Fibroblast of villous mesenchyme (primary cell): ENCODE measurements around the gene RBM19. TPM values are rescaled to one million over a fixed set of nuclear protein-coding genes. Genes with fewer than 3 reads are reported as not detected.
A peak's percentile ranks its signal among the peaks of the same experiment; 100 is the strongest.

Source experiments
- DNase-seq: peaks from one replicate; pipeline ENCODE4 v3.0.0-alpha.2; 2010; ENCODE audit warnings: low read depth
- H3K4me3 ChIP-seq: 2 replicates; pipeline ENCODE4 v1.5.1; 2011; ENCODE audit warnings: low read depth, mild to moderate bottlenecking, low read length
- CTCF ChIP-seq: IDR thresholded peaks from 2 replicates; pipeline ENCODE4 v1.5.1; 2012; ENCODE audit warnings: low read depth, mild to moderate bottlenecking, low read length; ENCODE audit not compliant: insufficient read depth
- small RNA-seq: library from RNA; depleted of rRNA; stranded (forward); fragments of <200 nt; gene quantifications from one replicate; pipeline ENCODE3, GENCODE V24; 2012
- total RNA-seq: library from RNA; depleted of rRNA; stranded (reverse); fragments of >200 nt; gene quantifications from 2 replicates; pipeline ENCODE4 v1.2.3, GENCODE V29; 2012

RBM19 gene
- total RNA-seq, 1 donor = 26.8 TPM

DNA sequence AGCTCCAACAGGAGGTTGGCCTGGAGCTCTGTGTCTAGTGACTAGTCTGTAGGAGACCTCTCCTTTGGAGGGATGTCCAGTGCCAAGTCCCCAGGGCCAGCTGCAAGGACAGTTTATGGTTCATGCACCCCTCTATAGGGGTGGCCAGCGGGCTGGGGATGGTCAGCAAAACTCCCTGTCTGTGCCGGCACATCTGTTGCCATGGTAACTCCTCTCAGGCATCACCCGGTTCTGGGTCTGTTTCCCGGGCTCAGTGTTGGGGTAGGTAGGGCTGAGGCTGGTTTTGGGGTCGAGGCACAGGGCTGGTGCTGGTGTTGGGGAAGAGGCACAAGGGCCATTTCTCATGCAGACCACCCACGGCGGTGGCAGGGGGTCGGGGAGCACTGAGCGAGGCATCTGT lies 196.8 kb downstream of the RBM19 start:
- TF ChIP-seq CTCF = no peak
- no peak overlapping the region for H3K4me3 ChIP-seq

DNA sequence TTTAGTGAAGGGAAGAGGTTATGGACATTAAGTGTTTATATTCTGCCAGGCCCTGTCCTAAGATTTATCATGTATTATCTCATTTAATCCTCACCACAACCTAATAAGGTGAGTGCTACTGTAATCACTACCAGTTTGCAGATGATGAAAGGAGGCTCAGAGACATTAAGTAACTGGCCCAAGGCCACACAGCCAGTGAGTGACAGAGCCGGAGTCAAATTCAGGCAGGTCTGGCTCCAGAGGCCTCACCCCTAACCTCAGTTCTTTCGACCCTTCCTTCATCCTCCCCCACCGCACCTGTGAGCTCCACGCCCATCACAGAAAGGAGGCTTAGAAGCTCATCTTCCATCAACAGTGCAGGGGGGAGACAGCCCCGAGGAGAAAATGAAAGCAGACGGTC lies 197.3 kb downstream of the RBM19 start:
- DNase-seq = no peak
- TF ChIP-seq CTCF = no peak
- no peak overlapping the region for H3K4me3 ChIP-seq

More for the DNA sequence above, 196.8 kb downstream of the RBM19 start:
- DNase-seq = no peak

DNA sequence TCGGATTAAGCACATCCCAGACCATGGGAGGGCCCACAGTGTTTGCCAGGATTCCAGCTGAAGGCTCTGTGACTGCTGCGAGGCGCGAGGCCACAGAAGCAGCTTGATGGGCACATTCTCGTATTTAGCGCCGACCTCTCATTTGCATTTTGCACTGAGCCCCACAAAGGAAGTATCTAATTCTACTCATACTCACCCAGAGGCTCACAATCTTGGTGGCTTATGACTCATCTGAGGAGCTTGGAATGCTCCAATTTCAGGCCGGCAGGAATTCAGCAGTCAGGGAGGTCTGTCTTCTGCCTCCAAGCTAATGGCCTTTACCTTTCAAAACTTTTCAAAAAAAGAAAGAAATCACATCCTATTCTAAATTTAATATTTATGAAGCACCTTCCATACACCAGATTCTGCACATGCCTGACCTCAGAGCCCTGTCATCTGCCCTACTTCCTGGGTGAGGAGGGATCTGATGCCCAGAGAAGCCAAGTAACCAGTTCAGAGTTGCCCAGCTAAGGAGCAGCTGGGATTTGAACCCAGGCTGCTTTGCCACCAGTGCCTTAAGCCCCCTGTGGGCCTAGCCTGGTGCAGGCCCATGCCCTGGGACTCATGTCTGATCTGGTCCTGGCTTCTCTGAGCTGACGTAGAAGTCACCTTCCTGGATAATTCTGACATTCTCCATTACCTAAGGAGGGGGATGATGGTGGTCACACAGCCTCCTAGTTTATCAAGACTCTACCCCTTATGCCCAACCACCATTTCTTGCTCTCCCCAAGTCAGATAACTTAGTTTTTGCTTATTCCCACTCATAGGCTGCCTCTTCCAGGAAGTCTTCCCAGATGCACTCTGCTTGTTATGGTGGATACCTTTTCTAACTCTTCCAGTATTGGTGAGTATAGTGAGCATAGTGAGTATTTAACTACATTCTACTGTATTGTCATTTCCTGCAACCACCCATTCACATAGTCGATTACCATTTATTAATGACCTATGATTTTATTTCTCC lies 198.9 kb downstream of the RBM19 start:
- no peak overlapping the region for H3K4me3 ChIP-seq
- peak; percentile 64 for DNase-seq
- TF ChIP-seq CTCF = no peak

Small RNA genes within 50 kb of the gene (small RNA-seq; reads per million reads assigned to genes)
- gene DYNLL1P4 = not detected
